Colon (tissue), 2 donors: ENCODE data around the gene G6PD.
"Not testable (repeated sequence)": the region's sequence is repeated elsewhere in the genome, so short reads cannot be mapped to it uniquely, and the experiment has no call there.

Experiments used
- FAIRE-seq: peaks from 2 replicates; lab custom pipeline; 2012; peaks lifted over from hg19 to GRCh38; lab: Jason Lieb, UNC
- donor health status: control.
- donor health status: control.

The G6PD gene

DNA sequence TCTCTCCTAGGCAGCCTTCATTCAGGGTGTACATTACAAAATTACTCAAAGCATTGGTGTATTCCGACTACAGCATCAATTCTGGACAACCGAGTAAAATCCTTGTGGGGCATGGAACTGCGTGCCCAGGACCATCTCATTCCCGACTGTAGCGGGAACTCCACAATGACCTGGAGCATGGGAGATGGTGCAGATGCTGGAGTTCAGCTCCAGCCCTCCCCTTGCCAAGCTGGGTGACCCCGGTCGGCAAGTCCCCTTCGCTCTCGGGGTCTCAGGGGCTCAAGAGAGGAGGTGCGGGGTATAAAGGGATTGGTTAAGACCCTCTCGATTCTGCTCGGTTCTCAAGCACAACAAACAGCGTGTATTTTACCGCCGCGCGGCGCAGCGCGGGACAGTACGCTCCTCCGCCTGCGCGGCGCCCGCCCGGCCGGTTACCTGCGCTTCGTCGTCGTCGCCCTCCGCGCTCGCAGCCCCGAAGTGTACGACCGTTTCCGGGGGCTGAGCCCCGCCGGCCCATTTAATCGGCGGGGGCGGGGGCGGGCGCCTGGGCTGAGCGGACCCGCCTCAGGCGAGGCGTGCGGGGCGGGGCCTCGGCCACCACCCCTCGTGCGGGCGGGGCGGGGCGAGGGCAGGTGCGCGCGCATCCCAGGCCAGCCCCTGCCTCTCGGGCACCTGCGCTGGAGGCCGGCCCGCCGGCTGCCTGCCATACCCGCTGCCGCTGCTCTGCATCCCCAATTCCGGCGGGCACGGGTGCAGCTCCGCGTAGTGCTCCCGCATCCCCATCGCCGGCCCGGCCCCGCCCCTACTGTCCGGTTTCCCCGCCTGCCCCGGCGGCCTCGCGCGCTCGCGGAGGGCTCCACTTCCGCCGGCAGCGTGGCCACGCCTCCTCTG is at the start of gene G6PD:
Gene G6PD, minus strand, starts transcription at position 493 of the 891 bp plus-strand sequence. CDS start 691 bp downstream, outside the sequence.
- FAIRE-seq = no peak

DNA sequence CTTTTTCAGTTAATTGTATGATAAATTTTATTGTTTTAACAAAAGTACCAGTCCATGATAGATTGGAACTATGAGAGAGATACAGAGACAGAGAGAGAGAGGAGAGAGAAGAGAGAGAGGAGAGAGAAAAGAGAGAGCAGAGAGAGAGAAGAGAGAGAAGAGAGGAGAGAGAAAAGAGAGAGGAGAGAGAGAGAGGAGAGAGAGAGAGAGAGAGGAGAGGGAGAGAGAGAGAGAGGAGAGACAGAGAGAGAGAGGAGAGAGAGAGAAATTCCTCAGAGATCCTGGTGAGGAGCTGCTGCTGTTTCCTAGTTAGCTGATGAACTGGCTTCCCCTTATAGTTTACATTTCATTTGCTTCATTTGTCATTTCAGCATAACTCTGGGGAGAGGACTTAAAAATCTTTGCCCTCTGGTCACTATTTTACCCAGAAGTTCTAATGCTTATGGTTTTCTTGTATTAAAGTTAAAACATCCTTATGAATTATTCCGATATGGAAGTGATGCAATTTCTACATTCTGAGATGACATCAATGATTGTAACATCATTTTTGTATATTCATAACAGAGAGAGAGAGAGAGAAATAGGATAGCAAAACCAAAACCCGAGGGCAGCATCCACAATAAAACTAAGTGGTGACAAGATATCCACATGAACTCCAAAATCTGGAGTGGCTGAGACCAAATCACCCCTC is 49.1 kb upstream of the G6PD start:
- no peak for FAIRE-seq

DNA sequence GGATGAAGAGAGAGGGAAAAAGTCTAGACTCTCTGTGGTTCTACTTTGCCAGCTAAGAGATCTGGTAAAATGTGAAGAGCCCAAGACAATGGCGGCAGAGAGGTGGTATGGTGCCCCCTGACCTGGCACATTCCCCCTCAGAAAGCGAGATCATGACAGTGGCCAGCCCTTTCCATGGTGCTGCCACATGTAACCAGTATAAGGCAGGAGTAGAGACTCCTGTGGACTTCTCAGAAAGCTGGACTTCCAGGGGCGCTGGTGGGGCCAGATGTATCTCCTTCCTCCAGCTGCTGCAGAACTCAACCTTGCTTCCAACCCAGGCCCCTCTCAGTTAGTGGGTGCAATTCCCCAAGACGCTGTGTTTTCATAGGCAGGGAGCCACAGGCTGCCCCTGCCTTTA is 47.8 kb upstream of the G6PD start:
- no peak for FAIRE-seq

DNA sequence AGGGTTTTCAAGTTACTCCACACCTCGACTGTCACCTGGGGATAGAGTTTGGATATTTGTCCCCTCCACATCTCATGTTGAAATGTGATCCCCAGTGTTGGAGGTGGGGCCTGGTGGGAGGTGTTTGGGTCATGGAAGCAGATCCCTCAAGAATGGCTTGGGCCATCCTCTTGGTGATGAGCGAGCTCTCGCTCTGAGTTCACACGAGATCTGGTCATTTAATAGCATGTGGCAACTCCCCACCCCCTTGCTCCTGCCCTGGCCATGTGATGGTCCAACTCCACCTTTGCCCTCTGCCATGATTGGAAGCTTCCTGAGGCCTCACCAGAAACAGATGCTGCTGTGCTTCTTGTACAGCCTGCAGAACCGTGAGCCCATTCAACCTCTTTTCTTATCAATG is 46.6 kb upstream of the G6PD start:
- no peak for FAIRE-seq

DNA sequence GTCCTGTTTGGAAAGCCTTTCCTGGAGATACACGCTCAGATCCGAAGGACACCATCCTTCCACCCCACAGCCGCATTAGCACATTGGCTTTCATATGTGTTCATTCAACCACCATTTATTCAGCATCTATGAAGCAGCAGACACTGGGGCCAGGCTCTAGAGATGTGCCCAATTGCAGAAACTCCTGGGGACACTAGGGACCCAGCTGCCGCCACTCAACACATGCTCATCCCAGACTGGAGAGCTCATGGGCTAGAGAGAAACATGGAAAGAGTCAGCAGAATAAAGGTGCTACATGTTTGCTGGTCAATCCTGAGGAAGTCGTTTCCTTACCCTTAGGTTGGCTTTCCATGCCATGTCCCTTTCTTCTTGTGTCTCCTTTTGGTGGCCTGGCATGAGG is 45.9 kb upstream of the G6PD start:
- FAIRE-seq = no peak

DNA sequence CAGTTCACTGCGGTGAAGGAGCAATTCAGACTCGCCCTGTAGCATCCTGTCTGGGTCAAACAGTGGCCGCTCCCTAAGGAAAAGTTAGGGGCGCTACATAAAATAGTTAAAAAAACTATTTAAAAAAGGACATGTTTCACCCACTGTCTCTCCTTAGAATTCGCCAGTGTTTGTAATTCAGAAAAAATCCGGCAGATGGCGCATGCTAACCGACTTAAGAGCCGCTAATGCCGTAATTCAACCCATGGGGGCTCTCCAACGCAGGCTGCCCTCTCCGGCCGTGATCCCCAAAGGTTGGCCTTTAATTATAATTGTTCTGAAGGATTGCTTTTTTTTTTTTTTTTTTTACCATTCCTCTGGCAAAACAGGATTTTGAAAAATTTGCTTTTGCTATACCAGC is 43.8 kb upstream of the G6PD start:
- not testable (repeated sequence) for FAIRE-seq

DNA sequence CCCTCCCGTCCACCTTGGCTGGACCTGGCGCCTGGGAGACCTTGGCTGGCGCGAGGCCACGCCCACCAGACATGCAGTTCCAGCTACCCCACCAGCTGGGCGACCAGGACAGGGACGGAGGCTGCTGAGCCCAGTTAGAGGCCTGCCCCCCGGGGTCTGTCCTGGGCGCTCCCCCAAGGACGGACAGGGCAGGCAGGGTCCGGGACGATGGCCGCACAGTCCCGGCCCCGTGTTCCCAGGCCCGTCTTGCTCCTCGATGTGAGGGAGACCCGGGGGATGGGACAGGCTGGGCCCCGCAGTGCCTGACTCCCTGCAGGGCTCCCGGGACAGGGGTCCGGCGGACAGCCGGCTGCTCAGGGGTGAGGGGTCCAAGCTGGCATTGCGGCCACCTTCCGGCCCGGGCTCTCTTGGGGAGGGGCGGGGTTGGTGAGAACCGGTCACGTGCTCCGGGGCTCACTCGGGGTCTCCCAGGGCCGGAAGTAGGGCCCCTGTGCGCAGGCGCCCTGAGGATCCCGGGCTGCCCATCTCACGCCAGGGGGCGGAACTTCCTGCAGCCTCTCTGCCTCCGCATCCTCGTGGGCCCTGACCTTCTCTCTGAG is 38.0 kb upstream of the G6PD start, which contains the start of gene CTAG1A:
Gene CTAG1A, plus strand, starts transcription at position 549 of the 599 bp plus-strand sequence. CDS start 74 bp downstream, outside the sequence.
- not testable (repeated sequence) for FAIRE-seq

DNA sequence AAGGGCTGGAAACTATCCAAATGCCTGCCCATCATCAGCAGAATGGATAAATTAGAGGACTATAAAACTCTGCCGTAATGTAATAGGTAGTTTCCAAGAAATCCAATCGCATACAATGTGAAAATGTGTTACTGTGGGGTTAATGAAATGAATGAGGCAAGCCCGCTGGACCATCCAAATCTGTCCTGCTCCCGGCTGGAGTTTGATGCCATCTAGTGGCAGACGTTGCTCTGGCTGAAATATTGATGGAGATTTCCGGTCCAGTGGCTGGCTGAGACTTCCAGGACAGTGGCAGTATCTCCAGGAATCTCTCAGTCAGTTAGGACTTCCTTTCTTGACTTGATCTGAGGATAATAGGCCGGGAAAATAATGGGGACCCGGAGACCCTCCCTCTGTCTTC is 36.3 kb upstream of the G6PD start:
- FAIRE-seq = not testable (repeated sequence)

DNA sequence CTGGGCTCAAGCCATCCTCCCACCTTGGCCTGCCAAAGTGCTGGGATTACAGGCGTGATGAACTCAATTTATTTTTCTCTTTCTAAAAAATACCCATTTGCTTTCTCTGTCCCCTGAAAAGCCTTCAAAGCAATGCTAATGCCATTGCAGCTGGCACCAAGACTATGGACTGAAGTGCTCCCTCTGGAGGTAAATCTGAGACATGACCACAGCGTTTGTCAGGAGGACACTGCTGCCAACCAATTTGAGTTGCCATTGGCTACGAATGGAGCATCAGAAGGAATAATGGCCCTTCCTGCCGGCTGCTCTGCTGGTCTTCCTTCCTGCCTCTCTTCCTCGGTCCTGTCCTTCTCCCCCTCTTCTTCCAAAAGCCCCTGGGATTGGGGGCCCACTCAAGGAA is 28.4 kb upstream of the G6PD start:
- not testable (repeated sequence) for FAIRE-seq

DNA sequence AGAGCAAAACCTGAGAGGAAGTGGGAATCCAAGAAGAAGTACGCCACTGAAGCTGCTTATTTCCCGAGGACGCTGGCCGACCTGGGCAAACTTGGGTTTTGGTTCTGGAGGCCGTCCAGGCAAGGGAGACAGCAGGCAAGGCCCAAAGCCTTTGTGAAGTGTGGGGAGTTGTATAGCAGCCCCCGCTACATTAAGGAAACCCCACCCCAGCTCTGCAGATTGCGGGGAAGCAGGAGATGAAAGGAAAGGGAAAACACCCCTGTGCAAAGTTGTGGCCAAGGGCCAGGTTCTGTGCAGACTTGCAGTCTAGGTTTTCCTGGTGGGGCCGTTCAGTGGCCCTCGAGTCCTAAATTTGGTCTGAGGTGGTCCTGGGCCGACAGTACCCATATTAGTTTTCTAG is 26.4 kb upstream of the G6PD start:
- not testable (repeated sequence) for FAIRE-seq

DNA sequence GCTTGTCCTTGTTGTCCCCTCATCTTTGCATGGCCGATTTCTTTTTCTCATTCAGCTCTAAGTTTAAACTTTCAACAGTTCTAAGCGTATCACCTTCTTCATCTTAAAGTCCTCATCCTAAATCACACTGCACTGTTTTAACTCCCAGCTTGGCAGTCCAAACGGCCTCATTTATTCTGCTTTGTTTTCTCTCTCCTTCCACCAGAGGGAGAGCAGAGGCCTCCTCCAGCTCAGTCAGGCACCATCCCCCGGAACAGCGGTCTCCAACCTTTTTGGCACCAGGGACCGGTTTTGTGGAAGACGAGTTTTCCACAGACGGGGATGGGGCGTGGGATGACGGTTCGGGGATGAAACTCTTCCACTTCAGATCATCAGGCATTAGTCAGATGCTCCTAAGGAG is 23.7 kb upstream of the G6PD start:
- peak; percentile 75 for FAIRE-seq

DNA sequence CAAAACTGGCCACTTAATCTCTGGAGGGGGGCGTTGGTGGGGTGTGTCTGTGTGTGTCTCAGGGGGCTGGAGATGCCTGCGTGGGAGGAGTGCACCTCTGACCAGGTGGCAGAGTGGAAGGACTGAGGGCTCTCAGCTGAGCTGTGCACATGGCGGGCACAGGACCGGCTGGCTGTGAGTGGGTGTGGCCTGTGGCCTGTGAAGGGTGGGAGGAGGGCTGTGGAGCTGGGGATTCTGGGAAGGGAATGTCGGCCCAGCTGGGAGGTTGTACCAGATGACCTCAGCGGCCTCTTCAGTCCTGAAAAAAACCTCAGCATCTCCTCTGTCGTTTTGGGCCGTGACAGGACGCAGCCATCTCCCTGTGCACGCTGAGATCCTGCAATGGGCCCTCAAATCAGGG is 15.6 kb upstream of the G6PD start:
- FAIRE-seq = not testable (repeated sequence)

DNA sequence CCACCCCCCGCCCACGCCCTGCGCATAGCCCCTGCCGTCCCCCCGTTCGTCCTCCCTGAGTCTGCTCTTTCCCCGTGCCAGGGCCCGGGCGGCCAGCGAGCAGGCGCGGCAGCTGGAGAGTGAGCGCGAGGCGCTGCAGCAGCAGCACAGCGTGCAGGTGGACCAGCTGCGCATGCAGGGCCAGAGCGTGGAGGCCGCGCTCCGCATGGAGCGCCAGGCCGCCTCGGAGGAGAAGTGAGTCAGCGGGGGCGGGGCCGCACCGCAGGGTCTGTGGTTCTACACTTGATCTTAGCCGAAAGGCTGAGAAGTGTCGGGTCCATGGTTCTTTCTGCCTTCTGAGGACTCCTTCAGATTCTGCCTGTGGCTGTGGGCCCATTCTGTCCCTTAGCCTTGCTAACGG is 13.7 kb upstream of the G6PD start:
- not testable (repeated sequence) for FAIRE-seq

DNA sequence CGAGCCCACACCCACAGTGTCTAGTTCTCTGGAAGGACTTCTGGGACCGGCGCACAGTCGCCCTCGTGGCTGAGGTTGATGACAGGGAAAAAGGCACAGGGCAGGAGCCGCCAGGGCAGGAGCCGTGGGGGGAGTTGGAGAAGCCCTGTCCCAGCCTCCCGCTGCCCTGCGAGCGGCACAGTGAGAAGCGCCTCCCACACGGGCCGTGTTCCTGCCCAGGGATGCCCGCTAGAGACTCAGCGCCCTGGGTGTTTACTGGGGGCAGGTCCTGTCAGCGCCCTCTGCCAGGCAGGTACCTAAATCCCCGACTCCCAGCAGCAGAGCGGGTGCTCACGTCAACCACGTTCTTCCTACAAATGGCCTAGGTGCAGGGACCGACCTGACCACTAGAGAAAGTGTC is 12.2 kb upstream of the G6PD start:
- not testable (repeated sequence) for FAIRE-seq

DNA sequence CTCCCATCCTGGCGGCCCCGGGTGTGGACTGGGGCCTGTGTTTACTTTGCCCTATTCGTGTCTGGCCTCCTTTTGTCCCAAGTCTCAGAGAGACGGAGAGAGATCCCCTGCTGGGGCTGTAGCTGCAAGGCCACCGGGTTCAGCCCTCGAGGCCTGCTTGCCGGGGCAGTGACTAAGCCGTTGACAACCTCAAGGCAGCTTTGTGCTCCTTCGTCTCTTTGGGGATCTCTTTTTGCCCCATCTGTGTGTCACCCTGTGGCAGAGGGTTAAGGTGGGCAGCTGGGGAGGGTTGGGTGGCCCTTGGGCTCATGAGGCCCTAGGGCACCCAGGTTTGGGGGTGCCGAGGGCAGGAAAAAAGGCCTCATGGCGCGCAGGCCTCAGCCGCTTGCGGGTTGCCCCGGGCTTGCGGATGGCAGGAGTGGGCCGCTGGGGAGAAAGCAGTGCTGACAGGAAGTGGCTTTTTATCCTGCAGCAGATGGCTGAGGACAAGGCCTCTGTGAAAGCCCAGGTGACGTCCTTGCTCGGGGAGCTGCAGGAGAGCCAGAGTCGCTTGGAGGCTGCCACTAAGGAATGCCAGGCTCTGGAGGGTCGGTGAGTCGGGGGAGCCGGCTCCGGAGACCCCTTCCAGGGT is 11.5 kb upstream of the G6PD start:
- FAIRE-seq = not testable (repeated sequence)

DNA sequence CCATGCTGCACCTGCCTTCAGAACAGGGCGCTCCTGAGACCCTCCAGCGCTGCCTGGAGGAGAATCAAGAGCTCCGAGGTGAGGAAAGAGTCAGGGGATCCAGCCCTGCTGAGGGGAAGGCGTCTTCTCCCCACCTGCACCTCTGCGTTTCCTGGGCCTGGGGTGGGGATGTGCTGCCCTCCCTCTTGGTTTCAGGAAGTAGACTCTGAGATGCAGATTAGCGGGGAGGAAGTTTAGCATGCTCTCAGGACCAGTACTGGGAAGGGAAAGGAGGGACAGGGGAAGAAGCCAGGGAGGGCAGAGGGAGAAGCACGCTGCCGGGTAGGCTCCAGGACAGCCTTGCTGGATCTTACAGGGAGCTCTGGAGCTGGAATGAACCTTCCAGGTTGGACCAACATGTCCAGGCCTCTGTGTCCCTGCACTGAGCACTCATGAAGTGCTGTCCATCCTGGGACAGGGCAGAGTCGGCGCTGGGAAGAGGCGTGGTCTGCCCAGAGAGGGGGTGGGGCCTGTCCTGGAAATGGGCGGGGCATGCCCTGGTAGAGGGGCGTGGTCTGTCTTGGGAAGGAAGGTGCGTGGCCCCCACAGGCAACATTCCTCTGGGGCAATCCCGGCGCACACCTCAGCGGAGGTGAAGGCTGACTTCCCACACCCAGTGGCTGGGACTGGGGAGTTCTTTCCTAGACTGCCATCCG is 5.6 kb upstream of the G6PD start:
- FAIRE-seq = not testable (repeated sequence)

DNA sequence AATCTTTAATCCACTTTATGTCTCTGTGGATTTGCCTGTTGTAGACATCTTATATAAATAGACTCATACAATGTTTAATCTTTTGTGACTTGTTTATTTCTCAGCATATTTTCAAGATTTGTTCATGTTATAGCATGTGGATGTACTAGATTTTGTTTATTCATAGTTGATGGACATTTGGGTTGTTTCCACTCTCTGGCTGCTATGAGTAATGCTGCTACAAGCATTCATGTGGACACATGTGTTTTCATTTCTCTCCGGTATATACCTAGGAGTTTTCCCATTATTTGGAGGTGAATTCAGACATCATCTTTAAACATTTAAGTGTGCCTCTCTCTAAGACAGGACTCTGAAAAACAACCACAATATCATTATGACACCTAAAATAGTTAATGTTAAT is 3.1 kb upstream of the G6PD start:
- FAIRE-seq = no peak

DNA sequence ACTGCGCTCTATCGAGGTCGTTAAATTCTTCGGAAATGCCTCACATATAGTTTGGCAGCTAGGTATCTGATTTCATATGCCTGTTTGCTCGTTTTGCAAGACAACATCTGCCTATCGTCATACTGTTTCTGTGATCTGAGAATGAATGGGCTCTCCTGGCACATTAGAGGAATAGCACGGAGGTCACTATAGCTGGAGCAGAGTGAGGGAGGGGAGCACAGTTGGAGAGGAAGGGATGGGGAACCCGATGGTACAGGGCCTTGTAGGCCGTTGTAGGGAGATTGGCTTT is 1.3 kb upstream of the G6PD start:
- no peak for FAIRE-seq

DNA sequence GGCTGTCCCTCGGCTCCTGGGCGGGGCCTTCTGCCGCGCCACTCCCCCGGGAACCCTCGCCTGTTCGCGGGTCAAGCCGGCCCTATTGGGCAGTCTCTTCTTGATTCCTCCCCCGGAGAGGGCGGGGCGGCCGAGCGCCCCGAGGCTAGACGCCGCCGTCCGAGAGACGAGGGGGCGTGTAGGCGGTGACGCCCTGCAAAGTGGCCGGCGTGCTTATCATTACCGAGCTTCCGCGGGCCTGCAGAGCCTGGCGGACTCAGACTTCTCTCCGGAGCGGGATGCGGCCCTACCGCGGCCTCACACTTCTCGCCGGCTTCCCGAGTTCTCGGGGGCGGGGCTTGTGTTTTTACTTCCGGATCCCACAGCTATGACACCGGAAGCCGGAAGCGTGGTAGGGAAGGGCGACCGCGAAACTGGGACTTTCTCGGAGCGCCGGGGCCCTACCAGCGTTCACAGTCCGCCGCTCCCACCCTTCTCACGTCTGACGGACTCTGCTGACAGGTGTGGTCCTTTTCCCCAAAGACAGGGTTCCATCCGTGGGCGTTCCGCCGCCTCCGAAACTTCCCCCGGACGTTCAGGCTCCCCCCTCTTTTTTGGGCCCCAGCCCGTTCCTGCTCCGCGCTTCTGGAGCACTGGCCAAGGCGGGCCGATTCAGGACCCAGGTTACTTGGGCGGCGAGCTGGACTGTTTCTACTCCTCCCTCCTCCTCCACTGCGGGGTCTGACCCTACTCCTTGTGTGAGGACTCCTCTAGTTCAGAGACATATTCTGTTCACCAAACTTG is 790 bp upstream of the G6PD start, which contains the start of gene IKBKG:
Gene IKBKG, plus strand, starts transcription at position 376 of the 783 bp plus-strand sequence. CDS start 4,383 bp downstream, outside the sequence.
- no peak for FAIRE-seq

DNA sequence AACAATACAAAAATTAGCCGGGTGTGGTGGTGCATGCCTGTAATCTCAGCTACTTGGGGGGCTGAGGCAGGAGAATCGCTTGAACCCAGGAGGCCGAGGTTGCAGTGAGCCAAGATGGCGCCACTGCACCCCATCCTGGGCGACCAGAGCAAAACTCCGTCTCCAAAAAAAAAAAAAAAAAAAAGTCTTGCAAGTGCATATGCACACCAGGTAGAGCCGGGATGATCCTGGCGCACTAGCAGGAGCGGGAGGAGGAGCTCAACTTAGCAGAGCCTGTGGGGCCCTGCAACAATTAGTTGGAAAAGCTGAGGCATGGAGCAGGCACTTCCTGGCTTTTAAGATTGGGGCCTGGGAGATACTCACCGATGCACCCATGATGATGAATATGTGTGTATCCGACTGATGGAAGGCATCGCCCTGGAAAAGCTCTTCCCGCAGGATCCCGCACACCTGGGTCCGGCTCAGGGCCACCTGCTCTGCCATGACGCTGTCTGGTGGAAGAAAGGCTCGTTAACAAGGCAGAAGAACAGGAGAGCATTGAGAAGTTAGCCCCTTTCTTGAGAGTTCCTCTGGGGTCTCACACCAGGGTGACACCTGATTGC is 872 bp downstream of the G6PD start:
- no peak for FAIRE-seq
